ENCODE measurements around the gene CRIM1. TPM values are rescaled to one million over a fixed set of nuclear protein-coding genes. Genes with fewer than 3 reads are reported as not detected.

The CRIM1 gene
- total and polyA plus RNA-seq, 2 donors (not counting 1 experiment from before 2014, with no cell fraction given) = 364 to 661 TPM

GRCh38 chr2:36500072-36500471 lies 144.5 kb downstream of the CRIM1 start:
- Histone ChIP-seq H3K9me3 (ENCODE audit: control insufficient read depth, insufficient read depth, low read depth, low read length) (no peaks in the 10 kb centered on the region), H3K4me2 (ENCODE audit: extremely low read depth, insufficient read depth, low read length) (no peak overlapping the region), H2AFZ (ENCODE audit: low read length) (no peak overlapping the region), H3K4me3 (replicated peaks in 1 of 4; ENCODE audit: control extremely low read depth in 1 of 4, insufficient read depth in 1 of 4, low read depth in 3 of 4, low read length in 4 of 4) (no peak overlapping the region), H3K4me1 (ENCODE audit: control insufficient read depth, extremely low read depth, insufficient read depth, low read length) (peaks cover 2% of the 10 kb centered on the region), H3K9ac (ENCODE audit: insufficient read depth, low read length) (no peak overlapping the region), H3K36me3 (ENCODE audit: control insufficient read depth, insufficient read depth, low read length) (peaks cover 25% of the 10 kb centered on the region), H3K27ac (ENCODE audit: insufficient read depth, low read length) (no peak overlapping the region), H3K27me3 (ENCODE audit: control insufficient read depth, insufficient read depth, low read length) (no peaks in the 10 kb centered on the region), H3K79me2 (ENCODE audit: control insufficient read depth, insufficient read depth, low read length) (peaks cover 34% of the 10 kb centered on the region), H4K20me1 (ENCODE audit: control insufficient read depth, extremely low read depth, insufficient read depth, low read length) (no peaks in the 10 kb centered on the region)
- no peak for DNase-seq (ENCODE audit: low read depth in 2 of 2)
- TF ChIP-seq EZH2 (IDR thresholded peaks at IDR 0.05; ENCODE audit: low read length, missing control alignments) = no peak

- Histone ChIP-seq H2AFZ (ENCODE audit: low read length) (no peak overlapping the region), H3K4me3 (replicated peaks in 1 of 4; ENCODE audit: control extremely low read depth in 1 of 4, insufficient read depth in 1 of 4, low read depth in 3 of 4, low read length in 4 of 4) (no peak overlapping the region), H3K9ac (ENCODE audit: insufficient read depth, low read length) (no peak overlapping the region), H4K20me1 (ENCODE audit: control insufficient read depth, extremely low read depth, insufficient read depth, low read length) (no peaks in the 10 kb centered on the region), H3K27ac (ENCODE audit: insufficient read depth, low read length) (no peak overlapping the region), H3K9me3 (ENCODE audit: control insufficient read depth, insufficient read depth, low read depth, low read length) (no peaks in the 10 kb centered on the region), H3K4me1 (ENCODE audit: control insufficient read depth, extremely low read depth, insufficient read depth, low read length) (peaks cover 2% of the 10 kb centered on the region), H3K79me2 (ENCODE audit: control insufficient read depth, insufficient read depth, low read length) (peaks cover 21% of the 10 kb centered on the region), H3K4me2 (ENCODE audit: extremely low read depth, insufficient read depth, low read length) (no peak overlapping the region), H3K27me3 (ENCODE audit: control insufficient read depth, insufficient read depth, low read length) (no peaks in the 10 kb centered on the region), H3K36me3 (ENCODE audit: control insufficient read depth, insufficient read depth, low read length) (peaks cover 23% of the 10 kb centered on the region)
- DNase-seq (ENCODE audit: low read depth in 2 of 2) = peak; percentile 20 to 69
- TF ChIP-seq CTCF (conservative IDR thresholded peaks at IDR 0.05 in 1 of 2, IDR thresholded peaks at IDR 0.05 in 1 of 2; ENCODE audit: low read depth in 1 of 2, low read length in 2 of 2) (no peak), EZH2 (IDR thresholded peaks at IDR 0.05; ENCODE audit: low read length, missing control alignments) (no peak)
Measured at GRCh38 chr2:36502081-36502480, 146.5 kb downstream of the CRIM1 start.

- peaks cover 25% of the 10 kb centered on the region for H3K79me2 ChIP-seq (ENCODE audit: control insufficient read depth, insufficient read depth, low read length)
- H3K9ac ChIP-seq (ENCODE audit: insufficient read depth, low read length) = no peak overlapping the region
- peaks cover 3% of the 10 kb centered on the region for H3K4me1 ChIP-seq (ENCODE audit: control insufficient read depth, extremely low read depth, insufficient read depth, low read length)
- DNase-seq (ENCODE audit: low read depth in 2 of 2) = peak; percentile 57 to 78
- no peak overlapping the region for H2AFZ ChIP-seq (ENCODE audit: low read length)
- H3K4me3 ChIP-seq (replicated peaks in 1 of 4; ENCODE audit: control extremely low read depth in 1 of 4, insufficient read depth in 1 of 4, low read depth in 3 of 4, low read length in 4 of 4) = no peak overlapping the region
- TF ChIP-seq CTCF (conservative IDR thresholded peaks at IDR 0.05 in 1 of 2, IDR thresholded peaks at IDR 0.05 in 1 of 2; ENCODE audit: low read depth in 1 of 2, low read length in 2 of 2) = peak; percentile 96 to 97
- no peak for TF ChIP-seq EZH2 (IDR thresholded peaks at IDR 0.05; ENCODE audit: low read length, missing control alignments)
- H3K36me3 ChIP-seq (ENCODE audit: control insufficient read depth, insufficient read depth, low read length) = peaks cover 15% of the 10 kb centered on the region
- no peaks in the 10 kb centered on the region for H4K20me1 ChIP-seq (ENCODE audit: control insufficient read depth, extremely low read depth, insufficient read depth, low read length)
- no peak overlapping the region for H3K27ac ChIP-seq (ENCODE audit: insufficient read depth, low read length)
- H3K27me3 ChIP-seq (ENCODE audit: control insufficient read depth, insufficient read depth, low read length) = no peaks in the 10 kb centered on the region
- no peaks in the 10 kb centered on the region for H3K9me3 ChIP-seq (ENCODE audit: control insufficient read depth, insufficient read depth, low read depth, low read length)
- no peak overlapping the region for H3K4me2 ChIP-seq (ENCODE audit: extremely low read depth, insufficient read depth, low read length)
Measured at GRCh38 chr2:36507408-36507812, 151.8 kb downstream of the CRIM1 start.

Data from fibroblast of lung (primary cell).